HL-60/S4 treated with retinoic acid at 250 ng/mL for 4 days and 3 days (cell line): Measurements from ENCODE around the gene EN2.

ENCODE experiments used
- in situ Hi-C: fragments of 300-500 bp; cut with MboI; formaldehyde crosslinking; loops from 2 replicates; pipeline ENCODE4 v1.7.0; 2022; ENCODE audit warnings: low sequenced_read_pairs

The EN2 gene

GRCh38 chr7:155507576-155507975, 49.6 kb downstream of the EN2 start:
- in situ Hi-C loops, result no loop called here

- in situ Hi-C loops, result no loop called here
Observed at GRCh38 chr7:155508376-155509358, 50.7 kb downstream of the EN2 start.

DNA sequence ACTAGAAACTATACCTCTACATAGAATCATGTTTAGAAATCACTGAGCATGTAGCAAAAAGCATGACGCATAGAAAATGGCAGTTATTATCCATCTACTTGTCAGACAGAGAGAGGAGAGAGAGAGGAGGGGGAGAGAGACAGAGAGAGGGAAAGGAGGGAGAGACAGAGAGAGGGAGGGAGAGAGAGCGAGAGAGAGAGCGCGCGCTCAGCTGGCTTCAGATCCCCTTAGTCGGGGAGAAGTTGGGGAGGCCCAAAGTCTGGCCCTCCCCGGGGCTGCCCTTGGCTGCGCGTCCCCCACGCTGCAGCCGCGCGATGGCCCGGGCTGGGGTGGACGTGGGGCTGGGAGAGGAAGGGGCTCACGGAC, 51.4 kb downstream of the EN2 start:
- in situ Hi-C loops, result no loop called here

GRCh38 chr7:155509725-155510551, 52.0 kb downstream of the EN2 start:
- in situ Hi-C loops, result no loop called here

- in situ Hi-C loops, result no loop called here
Observed at GRCh38 chr7:155510975-155511701, 53.2 kb downstream of the EN2 start.

DNA sequence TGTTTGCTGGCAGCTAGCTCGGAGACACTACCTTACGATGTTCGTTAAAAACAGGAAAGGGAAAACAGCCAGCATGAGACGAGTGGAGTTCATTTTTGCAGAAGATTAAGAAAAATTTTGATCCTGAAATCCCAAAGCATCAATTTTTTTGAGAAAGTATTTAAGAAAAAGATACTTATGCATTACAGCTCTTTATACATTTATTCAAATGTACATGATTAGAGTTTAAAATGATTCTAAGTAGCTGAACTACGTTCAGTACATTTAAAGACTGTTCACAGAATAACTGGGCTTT, 53.7 kb downstream of the EN2 start:
- in situ Hi-C loops, result no loop called here

DNA sequence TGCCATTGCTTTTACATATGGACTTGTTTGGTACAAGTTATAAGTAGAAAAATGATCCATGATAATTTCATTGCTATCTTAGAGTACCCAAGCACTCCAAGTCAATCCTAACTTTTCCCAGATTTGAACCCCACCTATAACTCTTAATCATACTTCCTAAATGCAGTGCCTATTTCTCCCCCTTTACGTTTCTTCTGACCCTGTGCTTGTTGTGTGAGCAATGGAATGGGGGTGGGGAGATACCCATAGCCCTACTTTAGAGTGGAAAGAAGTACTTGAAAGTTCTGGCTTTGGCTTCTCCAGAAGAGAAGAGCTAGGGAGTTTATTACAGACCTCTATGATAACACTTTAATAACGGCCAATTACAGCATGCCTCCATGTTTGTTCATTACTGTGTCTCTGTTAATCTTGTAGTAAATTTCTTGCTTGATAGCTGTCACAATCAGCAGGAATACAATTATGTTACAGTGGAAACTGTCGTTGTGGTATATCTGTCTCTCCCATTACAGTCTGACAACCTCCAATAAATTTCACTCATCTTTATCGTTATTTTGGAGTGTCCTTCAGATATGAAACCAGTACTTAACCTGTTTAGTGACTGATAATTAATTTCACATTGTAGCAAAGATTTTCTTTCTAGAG, 54.4 kb downstream of the EN2 start:
- in situ Hi-C loops, result no loop called here

GRCh38 chr7:155513543-155514285, 55.8 kb downstream of the EN2 start:
- in situ Hi-C loops, result no loop called here

- in situ Hi-C loops, result no loop called here
Observed at GRCh38 chr7:155514296-155514695, 56.4 kb downstream of the EN2 start.
